Right renal pelvis (tissue), 4 donors: ENCODE data around the gene ABCC5. TPM values are rescaled to one million over a fixed set of nuclear protein-coding genes. Genes with fewer than 3 reads are reported as not detected.
"Not testable (repeated sequence)": the region's sequence is repeated elsewhere in the genome, so short reads cannot be mapped to it uniquely, and the experiment has no call there.

ENCODE experiments used
- DNase-seq, 4 donors: peaks; one replicate each; pipeline ENCODE4 v3.0.0-alpha.2; 2013; ENCODE audit warnings: low read depth in 4 of 4, low spot score in 3 of 4, missing footprints in 1 of 4
- polyA plus RNA-seq, 4 donors: library from polyadenylated mRNA; unstranded; fragments of 120-200 nt; gene quantifications; one replicate each; pipeline ENCODE4 v1.2.1, GENCODE V29; 2013; ENCODE audit not compliant: insufficient read length in 4 of 4

The ABCC5 gene
- polyA plus RNA-seq, 4 donors: 45.7 to 63.3 (median 53.7) TPM

DNA sequence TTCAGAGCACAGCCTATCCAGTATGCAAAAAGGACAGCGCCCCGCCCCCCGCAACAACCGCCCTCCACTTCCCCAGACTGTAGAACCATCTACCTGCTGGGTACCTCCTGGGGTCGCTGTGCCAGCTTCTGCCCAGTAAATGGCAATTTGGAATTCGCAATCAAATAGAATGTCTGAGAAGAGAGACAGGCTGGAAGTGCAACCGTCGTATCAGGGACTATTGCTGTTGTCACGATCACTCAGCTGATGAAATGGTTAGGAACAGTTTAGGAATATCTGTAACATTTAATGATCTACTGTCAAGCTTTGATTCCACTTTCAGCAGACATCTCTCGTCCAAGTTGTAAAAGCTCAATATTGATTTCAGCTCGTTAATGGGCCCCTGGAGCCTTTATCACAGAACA is 119.7 kb downstream of the ABCC5 start:
- no peak for DNase-seq

DNA sequence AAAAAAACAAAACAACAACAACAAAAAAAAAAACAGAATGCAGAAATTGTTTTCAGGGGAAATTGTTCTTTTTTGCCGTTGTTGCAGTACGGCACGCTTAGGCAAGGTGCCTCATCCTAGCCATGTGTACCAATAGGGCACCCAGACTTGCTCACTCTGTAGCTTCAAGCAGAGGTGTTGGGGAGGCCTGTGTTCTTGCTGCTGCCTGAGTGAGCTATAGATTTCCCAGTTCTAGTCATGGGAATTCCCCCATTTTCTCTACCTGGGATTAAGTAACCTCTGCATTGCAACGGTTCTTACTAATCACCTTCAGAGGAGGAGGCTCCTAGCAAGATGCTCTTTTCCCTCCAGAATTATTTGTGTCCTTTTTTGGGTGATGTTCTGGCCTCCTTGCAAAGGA is 120.1 kb downstream of the ABCC5 start:
- DNase-seq: no peak

DNA sequence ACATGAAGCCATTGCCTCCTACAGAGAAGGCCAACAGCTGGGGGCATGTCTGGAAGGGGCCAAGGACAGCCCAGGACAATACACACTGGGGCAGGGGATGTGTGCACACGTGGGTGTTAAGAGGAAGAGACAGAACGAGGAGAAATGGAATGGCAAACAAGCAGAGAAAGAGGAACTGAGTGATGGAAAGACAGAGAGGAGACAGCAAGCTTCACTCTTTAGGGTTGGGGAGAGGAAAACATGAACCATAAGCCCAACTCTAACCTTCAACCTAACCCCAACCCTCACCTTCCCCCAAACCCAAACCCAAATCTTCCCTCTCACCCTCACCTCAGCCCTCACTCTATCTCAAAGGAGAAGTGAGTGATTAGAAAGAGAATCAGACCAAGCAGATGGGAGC is 121.1 kb downstream of the ABCC5 start:
- no peak for DNase-seq

DNA sequence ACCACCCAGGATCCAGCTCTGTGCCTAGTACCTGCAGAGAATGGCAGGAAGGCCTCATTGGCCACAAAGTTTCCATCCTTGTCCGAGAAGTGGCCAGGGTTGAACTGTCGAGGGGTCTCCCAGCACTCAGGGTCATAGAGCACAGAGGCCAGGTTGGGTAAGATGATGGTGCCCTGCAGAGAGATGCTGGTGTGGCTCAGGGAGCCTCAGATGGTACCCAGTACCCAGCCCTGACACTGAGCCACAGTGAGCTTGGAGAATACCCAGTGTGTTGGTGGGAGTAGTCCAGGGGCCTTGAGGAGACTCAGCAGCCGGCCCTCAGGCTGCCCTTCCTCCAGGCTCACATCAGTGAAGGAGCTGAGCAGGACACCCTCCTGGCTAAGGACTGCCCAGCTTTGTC is 121.5 kb downstream of the ABCC5 start:
- DNase-seq: no peak

DNA sequence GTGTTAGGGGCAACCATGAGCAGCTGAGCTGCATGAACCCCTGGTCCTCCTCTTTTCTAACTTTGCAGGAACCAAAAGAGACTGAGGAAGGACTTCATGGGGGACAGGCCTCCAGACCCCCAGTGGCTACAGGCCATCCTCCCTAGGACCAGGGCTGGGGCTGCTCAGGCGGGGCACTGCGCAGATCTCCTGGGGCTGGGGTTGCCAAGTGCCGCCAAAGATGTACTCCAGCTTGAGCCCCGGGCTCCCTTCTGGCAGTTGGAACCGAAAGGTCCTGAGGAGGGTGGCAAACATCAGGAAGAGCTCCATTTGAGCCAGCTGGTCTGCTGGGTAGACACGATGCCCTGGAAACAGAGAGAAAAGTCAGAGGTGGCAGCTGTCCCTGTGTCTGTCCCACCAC is 121.9 kb downstream of the ABCC5 start:
- no peak for DNase-seq

DNA sequence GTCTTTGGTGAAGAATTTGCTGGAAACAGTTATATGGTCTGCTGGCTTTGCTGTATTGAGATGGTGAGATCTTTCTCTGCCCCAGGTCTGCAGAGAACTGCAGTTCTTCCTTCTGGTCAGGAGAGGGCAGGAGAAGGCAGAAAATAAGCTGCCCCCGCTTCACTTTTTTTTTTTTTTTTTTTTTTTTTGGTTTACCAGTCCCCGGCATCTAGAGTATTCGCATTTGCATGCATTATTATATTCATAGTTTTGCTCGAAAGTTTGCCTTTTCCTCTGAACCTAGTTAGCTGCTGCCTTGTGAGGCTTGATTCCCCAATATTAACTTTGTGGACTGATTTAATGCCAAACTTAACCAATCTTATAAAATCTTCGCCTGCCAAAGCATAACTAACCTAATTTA is 122.4 kb downstream of the ABCC5 start:
- peak in 1 of 4 donors; percentile 8 for DNase-seq

DNA sequence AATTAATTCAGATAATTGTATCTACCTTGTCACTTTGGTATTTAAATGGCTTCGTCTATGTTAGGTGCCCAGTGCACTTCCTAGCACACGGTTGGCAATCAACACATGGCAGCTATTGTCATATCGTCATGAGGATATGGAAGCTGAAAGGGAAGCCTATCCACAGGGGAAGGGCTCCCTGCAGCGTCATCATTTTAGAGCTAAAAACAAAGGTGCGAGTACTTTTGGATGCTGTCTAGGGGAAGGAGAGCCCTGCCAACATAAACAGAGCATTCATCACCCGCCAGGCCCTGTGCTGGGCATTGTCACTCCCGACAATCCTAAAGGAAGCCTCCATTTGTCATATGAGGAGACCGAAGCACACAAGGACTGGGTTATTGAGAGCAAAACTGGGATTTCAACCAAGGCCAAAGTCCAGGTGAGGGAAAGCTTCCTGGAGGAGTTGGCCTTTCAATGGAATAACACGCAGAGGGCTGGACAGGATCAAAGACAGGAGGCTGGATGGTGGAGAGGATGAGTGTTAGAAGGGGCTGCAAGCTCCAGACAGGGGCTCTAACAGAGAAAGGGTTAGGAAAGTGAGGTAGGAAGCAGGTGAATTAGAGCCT is 125.0 kb downstream of the ABCC5 start:
- no peak for DNase-seq

DNA sequence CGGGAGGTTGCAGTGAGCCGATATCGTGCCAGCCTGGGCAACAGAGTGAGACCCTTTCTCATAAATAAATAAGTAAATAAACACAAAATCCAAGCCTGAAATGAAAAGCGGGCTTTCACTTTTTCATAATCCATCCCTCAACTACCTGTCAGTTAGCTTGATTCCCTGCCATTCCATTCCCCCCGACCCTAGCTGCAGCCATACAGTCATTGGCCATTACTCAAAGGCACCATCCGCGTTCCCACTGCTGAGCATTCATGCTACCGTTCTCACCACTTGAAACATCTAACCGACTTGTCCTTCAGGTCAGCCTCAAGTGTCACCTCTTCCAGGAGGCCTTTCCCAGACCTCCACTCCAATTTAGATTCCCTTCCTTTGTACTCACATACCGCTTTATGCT is 131.9 kb downstream of the ABCC5 start:
- DNase-seq: no peak

DNA sequence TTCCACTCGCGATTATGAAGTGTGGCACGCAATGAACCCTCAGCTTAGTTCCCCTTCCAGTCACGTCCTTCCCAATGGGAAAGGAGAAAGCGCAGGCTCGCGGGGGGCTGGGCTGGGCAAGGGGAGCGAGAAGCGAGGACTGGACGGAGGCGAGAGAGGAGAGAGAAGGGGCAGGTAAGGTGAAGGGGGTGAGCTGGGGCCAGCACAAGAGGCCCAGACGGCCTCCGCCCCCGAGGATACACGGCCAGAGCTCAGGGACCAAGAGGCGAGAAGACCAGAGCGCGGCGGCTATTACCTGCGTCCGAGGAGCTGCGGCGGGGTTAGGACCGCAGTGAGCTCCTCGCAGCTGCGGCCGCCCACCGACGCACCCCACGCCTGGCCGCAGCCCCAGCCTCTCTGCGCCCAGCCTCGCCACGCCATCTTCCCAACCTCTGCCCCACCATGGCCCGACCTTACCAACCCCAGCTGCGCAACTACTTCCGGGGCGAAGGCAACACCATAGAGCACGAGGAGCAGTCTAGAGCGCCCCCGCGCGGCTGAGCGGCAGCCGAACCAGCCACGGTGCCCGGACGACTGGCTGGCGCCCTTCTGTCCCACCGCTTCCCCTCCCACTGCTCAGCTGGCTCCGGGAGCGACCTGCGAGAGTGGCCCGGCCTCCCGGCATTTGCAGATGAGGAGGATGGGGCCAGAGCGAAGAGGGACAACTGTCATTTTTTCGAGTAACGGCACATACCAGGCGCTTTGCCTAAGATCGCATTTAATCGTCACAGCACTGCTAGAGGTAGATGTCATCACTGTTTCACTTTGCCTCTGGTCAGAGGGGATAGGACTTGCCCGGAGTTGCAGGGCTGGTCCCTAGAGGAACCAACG is 133.0 kb downstream of the ABCC5 start, which contains the start of gene PARL:
TSS of gene PARL (minus strand) at position 454 of the 870 bp plus-strand sequence. CDS start at position 420, 34 bp downstream.
- DNase-seq: peak; percentile 86 to 92 (median 88)

DNA sequence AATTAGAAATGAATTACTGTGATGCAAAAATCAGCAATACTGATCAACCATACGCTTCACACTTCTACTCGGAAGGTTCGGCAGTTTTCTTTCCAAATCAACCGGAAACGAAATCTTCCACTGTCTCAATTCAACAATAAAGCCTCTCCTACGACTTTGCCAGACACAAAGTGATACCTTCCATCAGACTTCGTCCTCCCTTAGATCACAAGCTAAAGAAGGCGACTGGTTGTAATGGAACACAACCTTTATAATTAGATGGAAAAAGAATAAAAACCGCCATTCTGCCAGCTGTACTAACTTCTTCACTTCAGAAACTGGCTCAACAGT is 133.6 kb downstream of the ABCC5 start:
- DNase-seq: no peak

DNA sequence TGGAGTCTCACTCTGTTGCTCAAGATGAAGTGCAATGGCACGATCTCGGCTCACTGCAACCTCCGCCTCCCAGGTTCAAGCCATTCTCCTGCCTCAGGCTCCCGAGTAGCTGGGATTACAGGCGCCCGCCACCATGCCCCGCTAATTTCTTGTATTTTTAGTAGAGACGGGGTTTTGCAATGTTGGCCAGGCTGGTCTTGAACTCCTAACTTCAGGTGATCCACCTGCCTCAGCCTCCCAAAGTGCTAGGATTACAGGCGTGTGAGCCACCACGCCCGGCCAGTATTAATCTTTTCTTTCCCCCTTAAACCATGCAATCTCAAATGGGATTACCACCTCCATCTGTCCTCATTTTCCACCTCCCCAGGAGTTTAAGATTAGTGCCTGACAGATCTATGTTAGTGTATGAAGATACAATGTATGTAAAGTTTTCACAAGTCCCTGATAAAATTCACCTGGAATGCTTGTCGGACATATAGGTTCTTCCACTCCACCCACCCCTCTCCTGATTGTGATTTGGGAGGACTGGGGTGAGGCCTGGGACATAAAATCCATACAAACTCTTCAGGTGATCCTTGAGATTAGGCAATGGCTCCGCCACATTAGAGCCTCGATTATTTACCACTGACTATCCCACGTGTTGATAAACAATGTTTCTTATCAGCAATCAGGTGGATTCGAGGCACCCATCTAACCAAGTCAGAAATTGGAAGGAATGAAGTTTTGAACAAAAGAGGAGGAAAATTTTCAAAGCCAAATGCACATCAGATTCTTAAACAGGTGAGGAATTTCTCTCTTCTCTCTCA is 134.2 kb downstream of the ABCC5 start:
- no peak for DNase-seq

DNA sequence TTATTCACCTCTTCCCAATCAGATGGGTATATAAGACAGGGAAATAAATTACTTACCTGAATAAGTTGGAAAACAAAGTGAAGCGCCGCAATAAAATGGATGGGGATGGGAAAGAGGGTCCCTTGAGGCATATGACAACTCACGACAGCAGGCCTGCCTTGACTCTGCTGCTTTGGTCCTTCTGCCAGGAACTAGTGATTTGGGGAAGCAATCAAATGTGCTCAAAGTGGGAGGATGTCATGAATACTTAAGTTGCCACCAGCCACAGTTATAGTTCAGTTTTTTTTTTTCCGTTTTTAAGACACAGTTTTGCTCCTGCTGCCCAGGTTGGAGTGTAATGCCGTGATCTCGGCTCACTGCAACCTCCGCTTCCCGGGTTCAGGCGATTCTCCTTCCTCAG is 137.6 kb downstream of the ABCC5 start:
- DNase-seq: no peak

DNA sequence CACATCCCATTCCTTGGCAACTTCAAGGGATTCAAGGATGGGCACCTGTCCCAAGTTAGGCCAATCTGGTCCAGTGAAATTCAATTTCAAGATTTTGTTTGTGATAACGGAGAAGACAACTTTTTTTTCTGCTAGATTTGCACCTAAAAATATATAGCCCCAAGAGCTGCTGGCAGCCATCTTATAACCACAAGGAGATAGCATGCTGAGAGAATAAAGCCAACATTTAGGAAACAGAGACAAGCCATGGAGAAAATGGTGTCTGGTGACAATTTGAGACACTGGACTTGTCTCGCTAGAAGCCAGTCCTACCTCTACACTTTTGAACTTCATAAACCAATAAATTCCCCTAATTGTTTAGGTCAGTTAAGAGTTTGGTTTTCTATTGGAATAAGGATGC is 138.4 kb downstream of the ABCC5 start:
- DNase-seq: no peak

DNA sequence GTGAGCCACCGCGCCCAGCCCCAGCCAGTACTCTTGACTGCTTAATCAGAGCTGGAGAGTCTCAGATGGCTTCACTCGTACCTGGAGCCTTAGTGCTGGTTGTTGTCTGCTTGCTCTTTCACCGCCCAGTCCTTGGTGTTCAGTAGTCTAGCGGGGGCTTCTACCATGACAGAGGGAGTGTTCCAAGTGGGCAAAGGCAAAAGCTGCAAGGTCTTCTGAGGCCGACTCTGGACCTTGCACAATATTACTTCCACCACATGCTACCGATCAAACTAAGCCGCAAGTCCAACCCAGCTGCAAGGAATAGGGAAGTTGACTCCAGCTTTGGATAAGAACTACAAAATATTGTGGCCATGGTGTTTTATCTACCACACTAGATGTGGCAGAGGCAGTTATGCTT is 139.6 kb downstream of the ABCC5 start:
- DNase-seq: no peak

DNA sequence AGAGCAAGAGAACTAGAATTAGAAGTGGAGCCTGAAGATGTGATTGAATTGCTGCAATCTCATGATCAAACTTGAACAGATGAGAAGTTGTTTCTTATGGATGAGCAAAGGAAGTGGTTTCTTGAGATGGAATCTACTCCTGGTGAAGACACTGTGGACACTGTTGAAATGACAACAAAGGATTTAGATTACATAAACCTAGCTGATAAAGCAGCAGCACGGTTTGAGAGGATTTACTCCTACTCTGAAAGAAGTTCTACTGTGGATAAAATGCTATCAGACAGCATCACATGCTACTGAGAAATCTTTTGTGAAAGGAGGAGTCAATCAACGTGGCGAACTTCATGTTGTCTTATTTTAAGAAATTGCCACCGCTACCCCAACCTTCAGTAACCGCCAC is 140.5 kb downstream of the ABCC5 start:
- not testable (repeated sequence) for DNase-seq

DNA sequence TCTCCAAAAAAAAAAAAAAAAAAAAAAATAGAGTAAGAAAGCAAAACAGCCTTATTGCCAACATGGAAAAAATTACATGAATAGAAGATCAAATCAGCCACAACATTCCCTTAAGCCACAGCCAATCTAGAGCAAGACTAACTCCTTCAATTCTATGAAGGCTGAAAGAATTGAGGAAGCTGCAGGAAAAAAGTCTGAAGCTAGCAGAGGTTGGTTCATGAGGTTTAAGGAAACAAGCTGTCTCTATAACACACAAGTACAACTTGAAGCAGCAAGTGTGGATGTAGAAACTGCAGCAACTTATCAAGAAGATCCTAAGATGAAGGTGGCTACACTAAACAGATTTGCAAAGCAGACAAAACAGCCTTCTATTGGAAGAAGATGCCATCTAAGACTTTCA is 142.3 kb downstream of the ABCC5 start:
- DNase-seq: no peak

DNA sequence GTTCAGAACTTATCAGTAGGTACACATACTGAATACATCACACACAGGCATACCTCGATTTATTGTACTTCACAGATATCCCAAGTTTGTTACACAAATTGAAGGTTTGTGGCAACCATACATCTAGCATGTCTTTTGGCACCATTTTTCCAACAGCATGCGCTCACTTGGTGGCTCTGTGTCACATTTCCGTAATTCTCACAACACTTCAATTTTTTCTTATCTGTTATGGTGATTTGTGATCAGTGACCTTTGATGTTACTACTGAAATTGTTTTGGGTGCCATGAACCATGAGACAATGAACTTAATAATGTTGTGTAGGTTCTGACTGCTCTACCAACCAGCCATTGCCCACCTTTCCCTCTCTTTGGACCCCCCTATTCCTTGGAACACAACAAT is 143.8 kb downstream of the ABCC5 start:
- DNase-seq: no peak

DNA sequence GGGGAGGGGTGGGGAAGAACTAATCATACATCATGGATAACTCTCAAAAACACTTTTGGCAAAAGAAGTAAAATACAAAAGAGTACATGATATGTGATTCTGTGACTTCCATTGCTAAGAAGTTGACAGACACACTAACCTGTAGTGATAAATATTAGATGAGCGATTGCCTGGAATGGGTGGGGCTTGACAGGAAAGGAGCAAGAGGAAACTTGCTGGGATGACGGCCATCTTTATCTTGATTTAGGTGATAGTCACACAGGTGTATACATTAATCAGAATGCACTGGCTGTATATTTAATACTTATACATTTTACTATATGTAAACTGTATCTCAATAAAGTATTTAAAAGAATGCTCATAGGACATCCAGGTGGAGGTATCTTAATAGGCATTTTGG is 146.1 kb downstream of the ABCC5 start:
- no peak for DNase-seq

DNA sequence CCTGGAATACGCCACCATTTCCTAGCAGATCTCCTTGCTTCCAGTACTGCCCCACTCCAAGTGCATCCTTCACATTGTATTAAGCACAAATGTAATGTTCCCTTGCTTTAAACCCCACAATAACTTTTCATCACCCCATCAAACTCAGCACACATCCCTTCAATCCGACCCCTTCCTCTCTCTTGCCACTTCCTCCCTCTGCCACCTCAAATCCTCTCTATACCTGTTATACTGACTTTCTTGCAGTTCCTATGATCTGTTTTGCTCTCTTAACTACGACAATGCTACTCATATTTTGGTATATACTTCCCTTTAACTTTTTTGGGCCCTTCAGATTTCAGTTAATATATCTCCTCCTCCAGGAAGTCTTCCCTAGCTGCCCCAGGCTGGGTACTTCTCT is 147.1 kb downstream of the ABCC5 start:
- DNase-seq: no peak
